NCI-H1694 treated with DMSO at 0.1 percent for 48 hours (cell line): ENCODE results near the gene OTUD3.
"Not testable (repeated sequence)": the region's sequence is repeated elsewhere in the genome, so short reads cannot be mapped to it uniquely, and the experiment has no call there.

Experiments used
- DNase-seq: peaks from one replicate; lab custom pipeline; 2025; lab: John Stamatoyannopoulos, UW

Gene OTUD3

GRCh38 chr1:19918057-19918456 is 35.9 kb downstream of the OTUD3 start:
- DNase-seq: peak; percentile 24

GRCh38 chr1:19920132-19920710 is 38.0 kb downstream of the OTUD3 start:
- DNase-seq: no peak

- DNase-seq: no peak
Observed at GRCh38 chr1:19921310-19921709, 39.1 kb downstream of the OTUD3 start.

- DNase-seq: no peak
Observed at GRCh38 chr1:19922015-19922688, 40.0 kb downstream of the OTUD3 start.

GRCh38 chr1:19923137-19923952 is 41.1 kb downstream of the OTUD3 start, which contains the start of gene PLA2G2E:
Gene PLA2G2E, minus strand, starts transcription at chr1:19923617. Its CDS starts 58 bp downstream, at chr1:19923559.
- DNase-seq: no peak

DNA sequence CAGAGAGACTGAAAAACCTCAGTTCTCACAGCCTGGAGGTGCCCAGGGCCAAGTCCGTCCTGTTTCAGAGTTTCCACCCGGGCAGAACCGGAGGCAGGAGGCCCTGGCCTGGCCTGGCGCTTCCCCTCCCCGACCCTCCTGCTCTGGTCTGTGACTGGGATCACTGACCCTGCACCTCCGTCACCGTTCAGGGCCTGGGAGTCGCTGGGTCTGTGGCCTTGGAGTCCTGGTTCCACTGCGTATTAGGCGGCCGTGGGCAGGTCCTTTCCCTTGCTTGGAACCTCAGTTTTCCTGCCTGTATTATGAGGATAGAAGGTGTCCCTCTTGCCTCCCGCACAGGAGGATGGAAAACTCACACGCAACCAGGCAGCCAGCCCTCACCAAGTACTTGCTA is 41.8 kb downstream of the OTUD3 start:
- DNase-seq: no peak

- no peak for DNase-seq
Observed at GRCh38 chr1:19925342-19926070, 43.3 kb downstream of the OTUD3 start.

DNA sequence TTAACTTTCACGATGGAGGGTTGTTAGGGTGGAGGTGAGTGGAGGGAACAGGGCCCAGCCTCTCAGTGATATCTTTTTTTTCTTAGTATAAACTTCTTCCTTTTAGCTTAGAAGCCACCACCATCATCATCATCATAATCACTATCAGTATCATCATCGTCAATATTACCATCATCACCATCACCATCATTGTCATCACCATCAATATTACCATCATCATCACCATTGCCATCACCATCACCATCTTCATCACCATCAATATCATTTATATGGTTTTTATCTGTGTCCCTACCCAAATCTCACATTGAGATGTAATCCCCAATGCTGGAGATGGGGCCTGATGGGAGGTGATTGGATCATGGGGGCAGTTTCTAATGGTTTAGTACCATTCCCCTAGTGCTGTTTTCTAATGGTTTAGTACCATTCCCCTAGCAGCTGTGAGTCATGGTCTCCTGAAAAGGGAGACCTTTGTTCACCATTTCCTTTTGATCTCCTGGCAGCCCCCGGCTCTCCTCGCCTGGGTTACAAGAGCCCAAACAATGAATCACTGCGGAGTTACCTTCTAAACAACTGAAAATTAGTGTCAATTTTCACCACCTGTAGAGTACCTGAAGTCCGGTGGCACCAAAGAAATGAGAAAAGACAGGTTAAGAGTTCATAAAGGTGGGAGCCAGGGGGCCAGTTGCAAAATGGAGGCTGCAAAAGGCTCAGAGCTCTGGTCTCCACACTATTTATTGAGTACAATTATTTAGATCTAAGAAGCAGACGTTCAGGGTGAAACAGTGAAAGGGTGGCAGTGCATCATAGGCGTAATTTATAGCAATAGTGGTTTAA is 44.3 kb downstream of the OTUD3 start:
- no peak for DNase-seq

GRCh38 chr1:19927130-19927421 is 44.9 kb downstream of the OTUD3 start:
- not testable (repeated sequence) for DNase-seq

GRCh38 chr1:19932866-19933265 is 50.7 kb downstream of the OTUD3 start:
- DNase-seq: no peak

DNA sequence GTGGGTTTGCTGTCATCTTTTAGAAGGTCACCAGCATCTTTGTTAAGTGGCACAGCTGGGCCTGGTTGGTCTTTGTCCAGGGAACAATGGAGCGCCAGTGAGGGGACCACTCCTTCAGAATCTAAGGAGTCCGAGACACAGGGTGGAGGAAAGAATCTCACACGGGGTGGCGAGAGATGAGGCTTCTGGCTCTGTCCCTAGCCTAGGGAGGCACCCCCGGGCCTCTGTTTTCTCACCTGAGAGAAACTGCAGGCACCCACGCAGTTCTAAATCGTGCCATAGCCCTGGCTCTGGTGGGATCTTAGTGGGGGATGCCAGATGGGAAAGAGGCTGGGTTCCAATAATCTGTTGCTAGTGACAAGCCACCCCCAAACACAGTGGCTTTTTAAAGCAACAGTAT is 52.1 kb downstream of the OTUD3 start:
- no peak for DNase-seq

DNA sequence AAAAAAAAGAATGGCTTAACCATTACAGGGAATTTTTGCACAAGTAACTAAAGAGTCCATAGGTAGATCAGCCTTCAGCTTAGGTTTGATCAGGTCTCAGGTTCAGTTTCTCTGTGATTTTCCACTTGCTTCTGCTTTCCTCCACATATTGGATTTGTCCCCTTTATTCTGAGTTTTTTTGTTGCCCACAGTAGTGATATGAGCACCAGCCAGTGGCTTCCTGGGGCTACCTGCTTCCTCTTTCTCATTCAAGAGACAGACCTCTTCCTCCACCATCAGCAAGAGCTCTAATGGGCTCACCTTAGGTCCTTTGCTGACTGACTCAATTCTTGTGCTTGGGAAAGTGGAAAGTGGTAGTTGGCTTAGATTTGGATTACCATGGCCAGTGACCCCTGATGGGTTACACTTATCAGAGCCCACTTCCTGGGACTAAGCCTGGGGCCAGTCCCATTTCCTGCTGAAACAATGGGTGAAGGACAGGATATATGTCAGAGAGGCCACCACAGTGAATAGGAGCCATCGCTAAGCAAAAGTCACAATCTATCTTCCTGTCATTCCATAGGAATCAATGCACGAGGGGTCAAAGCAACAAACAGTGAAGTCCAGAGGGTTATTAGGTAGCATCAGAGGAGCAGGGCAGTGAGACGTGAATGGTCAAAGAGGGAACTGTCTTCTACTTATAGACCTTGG is 54.0 kb downstream of the OTUD3 start:
- DNase-seq: no peak

- DNase-seq: no peak
Observed at GRCh38 chr1:19938472-19938871, 56.3 kb downstream of the OTUD3 start.

DNA sequence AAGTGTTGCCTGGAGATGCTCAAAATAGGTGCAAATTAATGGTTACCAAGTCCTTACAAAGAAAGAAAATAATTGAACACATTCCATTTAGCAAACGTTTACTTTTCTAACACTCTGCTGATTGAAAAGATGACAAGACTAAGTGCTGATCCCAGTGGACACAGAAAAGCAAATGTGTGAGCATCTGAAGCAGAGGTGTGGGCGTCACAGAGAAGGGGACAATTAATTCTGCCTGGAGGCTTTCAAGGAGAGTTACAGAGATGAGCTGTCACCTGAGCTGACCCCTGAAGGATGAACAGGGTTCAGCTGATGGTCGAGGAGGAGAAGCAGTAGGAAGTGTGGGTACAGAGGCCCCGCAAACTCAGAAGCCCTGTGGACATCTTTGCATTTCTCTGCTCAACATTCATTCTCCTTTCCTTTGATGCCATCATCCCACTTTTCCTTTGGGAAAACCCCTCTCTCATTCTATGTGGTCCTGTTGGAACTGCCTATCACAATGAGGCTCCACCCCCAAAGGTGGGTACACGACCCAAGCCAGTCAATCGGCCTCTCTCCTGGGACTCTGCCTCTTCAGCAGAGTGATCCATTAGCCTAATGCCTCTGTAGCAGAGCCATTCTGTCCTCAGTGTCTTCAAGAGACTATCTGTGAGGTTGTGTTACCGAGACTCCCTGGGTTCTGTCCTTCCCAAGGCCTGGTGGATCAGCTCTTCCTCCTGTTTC is 58.5 kb downstream of the OTUD3 start:
- DNase-seq: no peak

DNA sequence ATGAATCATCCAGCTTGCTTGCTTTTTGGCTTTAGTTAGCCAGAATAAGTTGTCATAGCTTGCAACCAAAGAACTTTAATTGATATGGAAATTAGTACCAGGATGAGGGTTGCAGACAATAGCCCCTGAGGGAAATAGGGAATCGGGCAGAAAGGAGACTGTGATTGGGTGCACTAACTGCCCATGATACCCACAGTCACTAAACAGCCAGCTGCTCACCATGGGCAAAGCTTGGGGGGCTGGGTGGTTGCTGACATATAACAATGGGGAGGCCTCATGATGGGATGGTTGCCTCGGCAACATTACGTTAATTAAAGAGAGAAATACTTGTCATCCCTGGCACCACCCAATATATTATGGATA is 59.0 kb downstream of the OTUD3 start:
- DNase-seq: no peak

DNA sequence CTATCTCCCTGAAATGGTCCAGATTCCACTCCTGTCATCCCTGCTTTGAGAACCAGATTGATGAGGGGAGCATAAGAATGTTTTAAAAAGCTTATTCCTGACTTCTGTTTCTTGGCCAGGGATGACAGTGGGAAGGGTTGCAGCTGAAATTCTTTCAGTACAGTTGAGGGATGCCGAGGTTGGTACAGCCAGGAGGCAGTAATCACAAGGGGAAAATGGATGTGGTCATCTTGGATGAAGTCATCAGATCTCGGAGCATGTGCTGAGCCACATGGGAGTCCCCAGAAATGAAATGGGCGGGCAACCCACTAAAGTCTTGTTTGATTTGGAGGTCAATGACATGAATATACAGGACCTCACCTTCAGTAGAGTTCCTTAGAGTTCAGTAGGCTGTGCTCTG is 59.9 kb downstream of the OTUD3 start:
- no peak for DNase-seq

DNA sequence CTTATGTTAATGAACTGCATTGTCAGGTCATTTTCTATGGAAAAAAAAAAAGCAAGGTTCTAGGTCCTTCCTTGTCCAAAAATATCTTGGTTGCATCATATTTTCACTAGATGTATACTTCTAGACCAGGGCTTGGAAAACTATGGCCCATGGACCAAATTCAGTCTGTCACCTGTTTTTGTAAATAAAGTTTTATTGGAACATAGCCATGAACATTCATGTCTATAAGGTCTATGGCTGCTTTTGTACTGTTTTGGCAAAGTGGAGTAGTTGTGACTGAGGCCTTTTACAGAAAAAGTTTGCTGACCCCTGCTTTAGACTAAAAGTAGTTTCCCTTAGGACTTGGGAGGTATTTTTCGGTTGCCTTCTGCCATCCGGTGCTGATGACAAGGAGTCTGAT is 60.5 kb downstream of the OTUD3 start:
- no peak for DNase-seq

DNA sequence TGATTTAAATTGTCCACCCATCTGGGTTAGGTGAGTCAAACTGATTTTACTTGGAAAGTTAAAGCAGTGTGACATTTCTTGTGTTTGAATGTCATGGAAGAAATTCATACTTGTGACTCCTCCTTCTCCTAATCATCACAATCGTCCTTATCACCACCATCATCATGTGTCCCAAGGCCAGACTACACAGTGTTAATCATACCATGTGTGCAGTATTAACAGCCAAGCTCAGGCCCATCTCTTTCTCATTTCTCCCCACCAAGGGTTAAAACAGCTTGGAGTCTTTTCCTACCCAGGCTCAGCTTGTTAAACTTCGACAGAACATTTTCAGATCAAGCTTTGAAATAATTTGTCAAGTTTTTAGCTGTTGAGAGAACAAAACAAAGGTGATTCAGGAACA is 63.7 kb downstream of the OTUD3 start:
- DNase-seq: no peak

DNA sequence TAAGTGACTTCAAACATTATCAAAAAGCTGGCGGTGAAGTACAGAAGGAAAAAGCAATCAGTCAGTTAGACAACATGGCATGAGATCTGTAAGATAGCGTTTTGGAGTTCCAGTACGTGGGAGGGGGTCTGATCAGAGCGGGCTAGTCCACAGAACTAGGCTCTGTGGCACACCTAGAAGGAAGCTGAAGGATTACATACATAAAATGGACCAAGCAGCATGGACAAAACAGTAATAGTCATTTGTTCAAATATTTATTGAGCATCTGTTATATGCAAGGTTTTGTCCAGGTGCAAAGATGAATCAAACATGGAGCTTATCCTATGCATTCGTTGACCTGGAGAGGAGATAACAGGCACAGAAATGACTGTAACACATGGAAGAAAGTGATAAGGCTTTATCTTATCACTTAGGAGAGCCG is 64.1 kb downstream of the OTUD3 start:
- no peak for DNase-seq

DNA sequence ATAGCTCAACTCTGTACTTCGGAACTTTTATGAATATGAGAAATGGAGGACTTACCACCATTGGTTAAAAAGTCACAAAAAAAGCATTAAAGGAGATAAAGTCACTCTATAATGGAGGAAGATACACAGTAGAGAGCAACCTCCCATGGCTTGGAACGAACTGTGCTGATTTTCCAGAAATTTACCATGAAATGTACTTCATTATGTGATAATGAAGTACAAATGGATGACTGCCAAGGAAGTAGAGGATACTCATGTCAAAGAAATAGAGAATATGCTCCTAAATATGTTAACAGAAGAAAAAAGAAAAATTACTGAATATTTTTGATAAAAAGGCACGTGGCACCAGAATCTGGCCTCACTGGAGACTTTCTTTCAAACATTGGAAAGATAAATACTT is 64.8 kb downstream of the OTUD3 start:
- no peak for DNase-seq

DNA sequence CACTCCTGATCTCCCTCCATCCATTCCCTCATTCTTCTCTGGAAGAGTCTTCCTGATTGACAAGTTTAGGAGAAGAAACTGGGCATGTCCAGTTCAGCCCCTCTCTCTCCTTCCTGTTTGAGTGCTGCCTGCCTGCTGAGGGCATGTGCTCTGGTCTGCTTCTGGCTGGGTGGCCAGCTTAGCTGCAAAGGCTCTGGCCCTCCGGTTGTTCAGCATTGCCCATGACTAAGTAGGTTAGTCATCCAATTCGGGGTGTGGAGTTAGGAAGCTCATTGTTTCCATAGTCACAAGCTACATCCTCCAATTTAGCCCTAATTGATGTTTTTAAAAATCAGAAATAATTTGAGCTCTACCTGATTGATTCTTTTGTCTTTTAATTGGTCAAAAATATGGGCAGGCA is 66.8 kb downstream of the OTUD3 start:
- no peak for DNase-seq
